GM12878 (cell line): Measurements from ENCODE around the gene OLFML3. TPM values are rescaled to one million over a fixed set of nuclear protein-coding genes. Genes with fewer than 3 reads are reported as not detected.

Experiments used
- ATAC-seq: fragments of 200-7000 bp; cut with Tn5 transposase; 3 replicates; pipeline ENCODE4 v1.9.1; 2020; ENCODE audit warnings: mild to moderate bottlenecking, moderate library complexity
- BruUV-seq: library from RNA; stranded (reverse); fragments of 400-500 nt; replicated peaks from 2 replicates; lab custom pipeline; 2021; lab: Mats Ljungman, UMichigan
- CTCF ChIA-PET: fragments of 300-600 bp; sonication (Branson Sonifier 250); formaldehyde crosslinking; extraction: SDS; loops from one replicate; lab custom pipeline; 2021; ENCODE audit warnings: inconsistent platforms; lab: Yijun Ruan, JAX
- POLR2A ChIA-PET: fragments of 350-600 bp; formaldehyde crosslinking; extraction: SDS; loops from one replicate; lab custom pipeline; 2021; ENCODE audit warnings: inconsistent platforms; lab: Charles Lee
- RAD21 ChIA-PET: fragments of 300-600 bp; sonication (Branson Sonifier 250); formaldehyde crosslinking; loops from one replicate; lab custom pipeline; 2023; ENCODE audit warnings: antibody characterized with exemption; ENCODE audit not compliant: unreplicated experiment; lab: Charles Lee
- SMC1A ChIA-PET: fragments of 300-600 bp; sonication (Branson Sonifier 250); formaldehyde crosslinking; loops from one replicate; lab custom pipeline; 2023; ENCODE audit not compliant: unreplicated experiment, uncharacterized antibody; lab: Charles Lee
- DNase-seq: peaks from one replicate; pipeline ENCODE4 v3.0.0-alpha.2; 2011; ENCODE audit warnings: low read depth, low spot score
- FAIRE-seq: peaks from 3 replicates; lab custom pipeline; 2011; peaks lifted over from hg19 to GRCh38; lab: Jason Lieb, UNC
- H2AFZ ChIP-seq: 2 replicates; pipeline ENCODE4 v1.6.0; 2011; ENCODE audit warnings: low read depth, low read length, control low read depth; ENCODE audit not compliant: control insufficient read depth
- H3K27ac ChIP-seq: 2 replicates; pipeline ENCODE4 v1.5.1; 2011; ENCODE audit warnings: control low read depth; ENCODE audit not compliant: control insufficient read depth, insufficient read depth
- H3K27me3 ChIP-seq, 2 experiments: replicated peaks in 1 of 2; 2 replicates each; pipeline versions ENCODE4 v1.6.0 to v1.6.1; 2011; ENCODE audit warnings: low read length in 1 of 2; ENCODE audit not compliant: control insufficient read depth in 2 of 2, insufficient read depth in 2 of 2
- H3K36me3 ChIP-seq, 2 experiments: 2 replicates each; pipeline ENCODE4 v1.5.1; 2011; ENCODE audit warnings: low read length in 1 of 2; ENCODE audit not compliant: control insufficient read depth in 2 of 2, insufficient read depth in 2 of 2
- H3K4me1 ChIP-seq: 2 replicates; pipeline ENCODE4 v1.6.1; 2011; ENCODE audit warnings: mild to moderate bottlenecking, low read length, moderate library complexity, mixed read lengths; ENCODE audit not compliant: control insufficient read depth, insufficient read depth
- H3K4me2 ChIP-seq: 2 replicates; pipeline ENCODE4 v1.6.0; 2011; ENCODE audit warnings: control low read depth; ENCODE audit not compliant: control insufficient read depth, insufficient read depth
- H3K4me3 ChIP-seq: fragments of 200-600 bp; sonication (generic); 2 replicates; pipeline ENCODE4 v1.5.1; 2016
- H3K79me2 ChIP-seq: 2 replicates; pipeline ENCODE4 v1.6.0; 2011; ENCODE audit warnings: low read length; ENCODE audit not compliant: control insufficient read depth, insufficient read depth
- H3K9ac ChIP-seq: 2 replicates; pipeline ENCODE4 v1.8.0; 2011; ENCODE audit warnings: low read length, control low read depth, mixed read lengths; ENCODE audit not compliant: control insufficient read depth, insufficient read depth
- H3K9me3 ChIP-seq: replicated peaks from 3 replicates; pipeline ENCODE4 v1.5.1; 2011; ENCODE audit warnings: mild to moderate bottlenecking, low read length; ENCODE audit not compliant: control insufficient read depth, insufficient read depth
- H4K20me1 ChIP-seq: 2 replicates; pipeline ENCODE4 v1.6.0; 2011; ENCODE audit not compliant: control insufficient read depth, insufficient read depth
- CBFB ChIP-seq: IDR thresholded peaks from 2 replicates; pipeline ENCODE4 v1.6.1; 2016; ENCODE audit warnings: antibody characterized with exemption, low read depth
- CHD4 ChIP-seq: fragments of 200-600 bp; sonication (generic); IDR thresholded peaks from 2 replicates; pipeline ENCODE4 v1.6.1; 2016; ENCODE audit warnings: mild to moderate bottlenecking
- GABPA ChIP-seq: IDR thresholded peaks from 2 replicates; pipeline ENCODE4 v1.6.1; 2014; ENCODE audit warnings: antibody characterized with exemption, low read depth, mild to moderate bottlenecking, inconsistent platforms
- HDAC6 ChIP-seq: fragments of 200-600 bp; sonication (generic); IDR thresholded peaks from one replicate; pipeline ENCODE4 v1.8.0; 2017; ENCODE audit warnings: antibody characterized with exemption; ENCODE audit not compliant: unreplicated experiment
- JUNB ChIP-seq: IDR thresholded peaks from 2 replicates; pipeline ENCODE4 v1.6.1; 2016; ENCODE audit warnings: antibody characterized with exemption, mild to moderate bottlenecking
- MYC ChIP-seq: IDR thresholded peaks from 2 replicates; pipeline ENCODE4 v1.6.1; 2011; ENCODE audit warnings: mild to moderate bottlenecking, low read length, moderate library complexity, inconsistent platforms; ENCODE audit not compliant: insufficient read depth, insufficient replicate concordance, insufficient read length, severe bottlenecking
- TBL1XR1 ChIP-seq: IDR thresholded peaks from 2 replicates; pipeline ENCODE4 v1.6.1; 2012; ENCODE audit warnings: low read depth, low read length, improper control_type of control experiment
- WGBS: methylation state at CpG from one replicate; pipeline ENCODE4 v1.1.6; 2016; ENCODE audit warnings: low lambda C conversion rate; ENCODE audit not compliant: insufficient replicate concordance, insufficient coverage; ENCODE audit errors: missing lambda C conversion rate; 5-methylcytosine and 5-hydroxymethylcytosine counted together
- in situ Hi-C: fragments of 300-500 bp; cut with MboI; formaldehyde crosslinking; loops from 9 replicates; pipeline ENCODE4 v1.14.3; 2018; ENCODE audit warnings: mixed read lengths
- intact Hi-C: fragments of 100-400 bp; cut with micrococcal nuclease; formaldehyde crosslinking; loops from one replicate; pipeline ENCODE4 v1.14.2; 2022; ENCODE audit not compliant: unreplicated experiment
- polyA plus RNA-seq, 11 experiments: library from polyadenylated mRNA; depleted of rRNA in 4 of 11; unstranded in 6 of 11; stranded (reverse) in 5 of 11; fragments of >200 nt; fragmentation: Nextera tagmentation in 4 of 11; fragmentation: Illumina TruSeq in 1 of 11; extraction: Ambion mirVana in 4 of 11; extraction: Trizol in 1 of 11; gene quantifications; 1 replicate in 1 of 11; 2 replicates in 10 of 11; pipeline versions ENCODE4 v1.2.1 to v1.2.3, GENCODE V29; 2011 to 2016; ENCODE audit warnings: inconsistent platforms in 2 of 11, missing spikeins in 2 of 11, low read depth in 1 of 11
- total RNA-seq, 4 experiments: library from RNA; depleted of rRNA in 3 of 4; stranded (reverse); fragments of >200 nt in 3 of 4; fragmentation: Illumina TruSeq in 1 of 4; extraction: Trizol in 1 of 4; gene quantifications; 2 replicates each; pipeline versions ENCODE4 v1.2.1 to v1.2.3, GENCODE V29; 2013 to 2021
- TF ChIP-seq, protein P1 (sequence below): IDR thresholded peaks from 2 replicates; pipeline ENCODE4 v1.6.1; 2011; ENCODE audit warnings: borderline replicate concordance, low read depth, mild to moderate bottlenecking, moderate library complexity, low read length; ENCODE audit not compliant: insufficient read depth, poor library complexity, severe bottlenecking
- TF ChIP-seq, protein P2 (sequence below): IDR thresholded peaks from 2 replicates; pipeline ENCODE4 v1.6.1; 2012; ENCODE audit warnings: mild to moderate bottlenecking, low read depth, low read length
- TF ChIP-seq, protein P3 (sequence below): IDR thresholded peaks from 2 replicates; pipeline ENCODE4 v1.6.1; 2012; ENCODE audit warnings: improper control_type of control experiment, low read depth, low read length; ENCODE audit not compliant: insufficient replicate concordance

The OLFML3 gene
- total and polyA plus RNA-seq, 10 of the 15 experiments (the other 5 are each of a cell fraction or from before 2014, with no cell fraction given), result 0.03 TPM; not detected in 9

DNA sequence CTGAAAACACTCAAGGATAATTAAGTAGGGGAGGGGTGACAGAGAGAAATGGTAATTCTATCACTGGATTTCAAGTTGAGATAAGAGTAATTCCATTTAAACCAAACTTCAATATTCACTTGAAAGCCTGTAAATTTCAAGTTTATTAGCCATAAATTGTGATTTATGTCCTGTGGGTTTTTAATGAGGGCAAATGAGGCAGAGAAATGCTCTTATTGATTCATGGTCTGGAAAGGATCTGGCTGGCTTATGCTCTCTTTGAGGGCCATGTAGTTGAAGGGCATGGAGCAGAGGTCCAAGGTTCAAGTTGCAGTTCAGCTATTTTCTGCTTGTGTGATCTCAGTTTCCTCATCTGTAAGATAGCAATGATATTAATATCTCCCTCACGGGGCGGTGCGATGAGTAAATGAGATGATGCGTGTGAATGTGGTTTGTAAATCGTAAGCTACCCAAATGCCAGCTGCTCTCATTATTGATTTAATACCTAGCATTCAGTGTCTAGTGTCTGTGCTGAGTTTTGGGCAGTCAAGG, 12.3 kb downstream of the OLFML3 start:
- no TSS peak for BruUV-seq
- Histone ChIP-seq H4K20me1 (no peaks in the 10 kb centered on the region), H3K9me3 (peaks cover 10% of the 10 kb centered on the region; the same call in 2 of the 3 replicates), H2AFZ (no peak overlapping the region), H3K4me1 (no peaks in the 10 kb centered on the region), H3K79me2 (no peaks in the 10 kb centered on the region), H3K27me3 (no peaks in the 10 kb centered on the region), H3K36me3 (no peaks in the 10 kb centered on the region; a peak in 1 of 4 replicates), H3K4me3 (no peak overlapping the region), H3K27ac (no peak overlapping the region; the same call in 1 of the 2 replicates), H3K4me2 (no peak overlapping the region), H3K9ac (no peak overlapping the region)
- in situ Hi-C loops, result no loop called here
- DNase-seq, result peak; percentile 31
- intact Hi-C loops, result no loop called here
- ChIA-PET RAD21 (interaction anchor here (1.2 kb wide), 1 partner anchor 10 kb away, joined by 3 read pairs; no protein-coding TSS in a partner anchor), SMC1A (interaction anchor here (0.8 to 1.9 kb wide), 5 partner anchors 9 to 292 kb away, joined by 3 to 10 read pairs (median 3); no protein-coding TSS in a partner anchor), POLR2A (no interaction called here), CTCF (interaction anchor here (0.6 to 2.3 kb wide), 4 partner anchors 13 to 1376 kb away, joined by 3 to 10 read pairs (median 6); partner anchors contain the start of gene OLFML3)
- no peak for FAIRE-seq
- 18% methylated on average over 5 of the region's 5 CpGs for WGBS
- peak; percentile 84 for ATAC-seq
- TF ChIP-seq, protein P1, sequence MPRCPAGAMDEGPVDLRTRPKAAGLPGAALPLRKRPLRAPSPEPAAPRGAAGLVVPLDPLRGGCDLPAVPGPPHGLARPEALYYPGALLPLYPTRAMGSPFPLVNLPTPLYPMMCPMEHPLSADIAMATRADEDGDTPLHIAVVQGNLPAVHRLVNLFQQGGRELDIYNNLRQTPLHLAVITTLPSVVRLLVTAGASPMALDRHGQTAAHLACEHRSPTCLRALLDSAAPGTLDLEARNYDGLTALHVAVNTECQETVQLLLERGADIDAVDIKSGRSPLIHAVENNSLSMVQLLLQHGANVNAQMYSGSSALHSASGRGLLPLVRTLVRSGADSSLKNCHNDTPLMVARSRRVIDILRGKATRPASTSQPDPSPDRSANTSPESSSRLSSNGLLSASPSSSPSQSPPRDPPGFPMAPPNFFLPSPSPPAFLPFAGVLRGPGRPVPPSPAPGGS, result no peak
- TF ChIP-seq, protein P2, sequence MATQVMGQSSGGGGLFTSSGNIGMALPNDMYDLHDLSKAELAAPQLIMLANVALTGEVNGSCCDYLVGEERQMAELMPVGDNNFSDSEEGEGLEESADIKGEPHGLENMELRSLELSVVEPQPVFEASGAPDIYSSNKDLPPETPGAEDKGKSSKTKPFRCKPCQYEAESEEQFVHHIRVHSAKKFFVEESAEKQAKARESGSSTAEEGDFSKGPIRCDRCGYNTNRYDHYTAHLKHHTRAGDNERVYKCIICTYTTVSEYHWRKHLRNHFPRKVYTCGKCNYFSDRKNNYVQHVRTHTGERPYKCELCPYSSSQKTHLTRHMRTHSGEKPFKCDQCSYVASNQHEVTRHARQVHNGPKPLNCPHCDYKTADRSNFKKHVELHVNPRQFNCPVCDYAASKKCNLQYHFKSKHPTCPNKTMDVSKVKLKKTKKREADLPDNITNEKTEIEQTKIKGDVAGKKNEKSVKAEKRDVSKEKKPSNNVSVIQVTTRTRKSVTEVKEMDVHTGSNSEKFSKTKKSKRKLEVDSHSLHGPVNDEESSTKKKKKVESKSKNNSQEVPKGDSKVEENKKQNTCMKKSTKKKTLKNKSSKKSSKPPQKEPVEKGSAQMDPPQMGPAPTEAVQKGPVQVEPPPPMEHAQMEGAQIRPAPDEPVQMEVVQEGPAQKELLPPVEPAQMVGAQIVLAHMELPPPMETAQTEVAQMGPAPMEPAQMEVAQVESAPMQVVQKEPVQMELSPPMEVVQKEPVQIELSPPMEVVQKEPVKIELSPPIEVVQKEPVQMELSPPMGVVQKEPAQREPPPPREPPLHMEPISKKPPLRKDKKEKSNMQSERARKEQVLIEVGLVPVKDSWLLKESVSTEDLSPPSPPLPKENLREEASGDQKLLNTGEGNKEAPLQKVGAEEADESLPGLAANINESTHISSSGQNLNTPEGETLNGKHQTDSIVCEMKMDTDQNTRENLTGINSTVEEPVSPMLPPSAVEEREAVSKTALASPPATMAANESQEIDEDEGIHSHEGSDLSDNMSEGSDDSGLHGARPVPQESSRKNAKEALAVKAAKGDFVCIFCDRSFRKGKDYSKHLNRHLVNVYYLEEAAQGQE, result no peak
- TF ChIP-seq GABPA, result no peak
- TF ChIP-seq CHD4, result no peak
- TF ChIP-seq, protein P3, sequence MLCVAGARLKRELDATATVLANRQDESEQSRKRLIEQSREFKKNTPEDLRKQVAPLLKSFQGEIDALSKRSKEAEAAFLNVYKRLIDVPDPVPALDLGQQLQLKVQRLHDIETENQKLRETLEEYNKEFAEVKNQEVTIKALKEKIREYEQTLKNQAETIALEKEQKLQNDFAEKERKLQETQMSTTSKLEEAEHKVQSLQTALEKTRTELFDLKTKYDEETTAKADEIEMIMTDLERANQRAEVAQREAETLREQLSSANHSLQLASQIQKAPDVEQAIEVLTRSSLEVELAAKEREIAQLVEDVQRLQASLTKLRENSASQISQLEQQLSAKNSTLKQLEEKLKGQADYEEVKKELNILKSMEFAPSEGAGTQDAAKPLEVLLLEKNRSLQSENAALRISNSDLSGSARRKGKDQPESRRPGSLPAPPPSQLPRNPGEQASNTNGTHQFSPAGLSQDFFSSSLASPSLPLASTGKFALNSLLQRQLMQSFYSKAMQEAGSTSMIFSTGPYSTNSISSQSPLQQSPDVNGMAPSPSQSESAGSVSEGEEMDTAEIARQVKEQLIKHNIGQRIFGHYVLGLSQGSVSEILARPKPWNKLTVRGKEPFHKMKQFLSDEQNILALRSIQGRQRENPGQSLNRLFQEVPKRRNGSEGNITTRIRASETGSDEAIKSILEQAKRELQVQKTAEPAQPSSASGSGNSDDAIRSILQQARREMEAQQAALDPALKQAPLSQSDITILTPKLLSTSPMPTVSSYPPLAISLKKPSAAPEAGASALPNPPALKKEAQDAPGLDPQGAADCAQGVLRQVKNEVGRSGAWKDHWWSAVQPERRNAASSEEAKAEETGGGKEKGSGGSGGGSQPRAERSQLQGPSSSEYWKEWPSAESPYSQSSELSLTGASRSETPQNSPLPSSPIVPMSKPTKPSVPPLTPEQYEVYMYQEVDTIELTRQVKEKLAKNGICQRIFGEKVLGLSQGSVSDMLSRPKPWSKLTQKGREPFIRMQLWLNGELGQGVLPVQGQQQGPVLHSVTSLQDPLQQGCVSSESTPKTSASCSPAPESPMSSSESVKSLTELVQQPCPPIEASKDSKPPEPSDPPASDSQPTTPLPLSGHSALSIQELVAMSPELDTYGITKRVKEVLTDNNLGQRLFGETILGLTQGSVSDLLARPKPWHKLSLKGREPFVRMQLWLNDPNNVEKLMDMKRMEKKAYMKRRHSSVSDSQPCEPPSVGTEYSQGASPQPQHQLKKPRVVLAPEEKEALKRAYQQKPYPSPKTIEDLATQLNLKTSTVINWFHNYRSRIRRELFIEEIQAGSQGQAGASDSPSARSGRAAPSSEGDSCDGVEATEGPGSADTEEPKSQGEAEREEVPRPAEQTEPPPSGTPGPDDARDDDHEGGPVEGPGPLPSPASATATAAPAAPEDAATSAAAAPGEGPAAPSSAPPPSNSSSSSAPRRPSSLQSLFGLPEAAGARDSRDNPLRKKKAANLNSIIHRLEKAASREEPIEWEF, result no peak
- no peak for TF ChIP-seq JUNB
- no peak for TF ChIP-seq CBFB
- TF ChIP-seq HDAC6, result no peak
- no peak for TF ChIP-seq TBL1XR1
- no peak for TF ChIP-seq MYC
